ENCODE data around the gene CDKL1.

Gene CDKL1

GRCh38 chr14:50334211-50334610, 62.5 kb downstream of the CDKL1 start:
- ATAC-seq, result no peak
- no peak for TF ChIP-seq ESRRG (CRISPR knock-in tag; IDR thresholded peaks at IDR 0.05)
- TF ChIP-seq, protein P1, sequence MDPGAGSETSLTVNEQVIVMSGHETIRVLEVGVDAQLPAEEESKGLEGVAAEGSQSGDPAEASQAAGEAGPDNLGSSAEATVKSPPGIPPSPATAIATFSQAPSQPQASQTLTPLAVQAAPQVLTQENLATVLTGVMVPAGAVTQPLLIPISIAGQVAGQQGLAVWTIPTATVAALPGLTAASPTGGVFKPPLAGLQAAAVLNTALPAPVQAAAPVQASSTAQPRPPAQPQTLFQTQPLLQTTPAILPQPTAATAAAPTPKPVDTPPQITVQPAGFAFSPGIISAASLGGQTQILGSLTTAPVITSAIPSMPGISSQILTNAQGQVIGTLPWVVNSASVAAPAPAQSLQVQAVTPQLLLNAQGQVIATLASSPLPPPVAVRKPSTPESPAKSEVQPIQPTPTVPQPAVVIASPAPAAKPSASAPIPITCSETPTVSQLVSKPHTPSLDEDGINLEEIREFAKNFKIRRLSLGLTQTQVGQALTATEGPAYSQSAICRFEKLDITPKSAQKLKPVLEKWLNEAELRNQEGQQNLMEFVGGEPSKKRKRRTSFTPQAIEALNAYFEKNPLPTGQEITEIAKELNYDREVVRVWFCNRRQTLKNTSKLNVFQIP (CRISPR knock-in tag; IDR thresholded peaks at IDR 0.05; ENCODE audit: borderline replicate concordance, low read depth), result no peak
- no peak for TF ChIP-seq CSDC2 (CRISPR knock-in tag; IDR thresholded peaks at IDR 0.05)
- TF ChIP-seq ZNF565 (CRISPR knock-in tag; conservative IDR thresholded peaks at IDR 0.05; ENCODE audit: low read depth), result no peak
- no peak for TF ChIP-seq OSR1 (CRISPR knock-in tag; IDR thresholded peaks at IDR 0.05)
- TF ChIP-seq GLIS3 (CRISPR knock-in tag; IDR thresholded peaks at IDR 0.05), result no peak
- TF ChIP-seq ZNF70 (CRISPR knock-in tag; IDR thresholded peaks at IDR 0.05), result no peak
- TF ChIP-seq ZNF8 (CRISPR knock-in tag; IDR thresholded peaks at IDR 0.05), result no peak
- no peak for TF ChIP-seq PPARA (CRISPR knock-in tag; IDR thresholded peaks at IDR 0.05; ENCODE audit: borderline replicate concordance)
- TF ChIP-seq CREB5 (CRISPR knock-in tag; IDR thresholded peaks at IDR 0.05; ENCODE audit: low read depth), result no peak
- TF ChIP-seq BACH2 (CRISPR knock-in tag; IDR thresholded peaks at IDR 0.05; ENCODE audit: borderline replicate concordance), result no peak
- TF ChIP-seq TOX (CRISPR knock-in tag; IDR thresholded peaks at IDR 0.05; ENCODE audit: borderline replicate concordance), result no peak

DNA sequence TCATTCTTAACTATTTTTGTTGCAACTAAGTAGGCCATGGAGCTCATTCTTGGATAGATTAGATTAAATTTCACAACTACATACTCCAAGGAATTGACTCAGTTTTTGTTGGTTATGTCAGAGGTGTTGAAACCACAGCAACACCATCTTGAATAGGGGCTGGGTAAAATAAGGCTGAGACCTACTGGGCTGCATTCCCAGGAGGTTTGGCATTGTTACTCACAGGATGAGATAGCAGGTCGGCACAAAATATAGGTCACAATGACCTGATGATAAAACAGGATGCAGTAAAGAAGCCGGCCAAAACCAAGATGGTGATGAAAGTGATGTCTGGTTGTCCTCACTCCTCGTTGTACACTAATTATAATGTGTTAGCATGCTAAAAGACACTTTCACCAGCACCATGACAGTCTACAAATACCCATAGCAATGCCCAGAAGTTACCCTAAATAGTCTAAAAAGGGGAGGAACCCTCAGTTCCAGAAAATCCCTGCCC, 63.6 kb downstream of the CDKL1 start:
- no peak for TF ChIP-seq CREB5 (CRISPR knock-in tag; IDR thresholded peaks at IDR 0.05; ENCODE audit: low read depth)
- TF ChIP-seq ZFP3 (CRISPR knock-in tag; IDR thresholded peaks at IDR 0.05), result 0 out of 2 replicates have a peak, but pooled peaks have one; percentile 34
- TF ChIP-seq ISL1 (CRISPR knock-in tag; IDR thresholded peaks at IDR 0.05), result peak; percentile 51
- TF ChIP-seq GLIS3 (CRISPR knock-in tag; IDR thresholded peaks at IDR 0.05), result no peak
- no peak for TF ChIP-seq PATZ1 (CRISPR knock-in tag; IDR thresholded peaks at IDR 0.05; ENCODE audit: borderline replicate concordance)
- no peak for TF ChIP-seq CSDC2 (CRISPR knock-in tag; IDR thresholded peaks at IDR 0.05)

GRCh38 chr14:50331596-50331995, 65.1 kb downstream of the CDKL1 start:
- TF ChIP-seq ESRRG (CRISPR knock-in tag; IDR thresholded peaks at IDR 0.05) (no peak), ARNTL (CRISPR knock-in tag; IDR thresholded peaks at IDR 0.05; ENCODE audit: borderline replicate concordance, low read depth) (no peak), ZNF70 (CRISPR knock-in tag; IDR thresholded peaks at IDR 0.05) (no peak), ZFP3 (CRISPR knock-in tag; IDR thresholded peaks at IDR 0.05) (no peak)
- ATAC-seq, result no peak

More for the DNA sequence above, 63.6 kb downstream of the CDKL1 start:
- no peak for ATAC-seq

GRCh38 chr14:50321009-50321660, 75.5 kb downstream of the CDKL1 start:
- TF ChIP-seq ZFP3 (CRISPR knock-in tag; IDR thresholded peaks at IDR 0.05) (peak; percentile 52; the same call in 1 of the 2 replicates), ARNTL (CRISPR knock-in tag; IDR thresholded peaks at IDR 0.05; ENCODE audit: borderline replicate concordance, low read depth) (no peak), ISL1 (CRISPR knock-in tag; IDR thresholded peaks at IDR 0.05) (peak; percentile 36; the same call in 1 of the 2 replicates)
- ATAC-seq, result peak; percentile 98

DNA sequence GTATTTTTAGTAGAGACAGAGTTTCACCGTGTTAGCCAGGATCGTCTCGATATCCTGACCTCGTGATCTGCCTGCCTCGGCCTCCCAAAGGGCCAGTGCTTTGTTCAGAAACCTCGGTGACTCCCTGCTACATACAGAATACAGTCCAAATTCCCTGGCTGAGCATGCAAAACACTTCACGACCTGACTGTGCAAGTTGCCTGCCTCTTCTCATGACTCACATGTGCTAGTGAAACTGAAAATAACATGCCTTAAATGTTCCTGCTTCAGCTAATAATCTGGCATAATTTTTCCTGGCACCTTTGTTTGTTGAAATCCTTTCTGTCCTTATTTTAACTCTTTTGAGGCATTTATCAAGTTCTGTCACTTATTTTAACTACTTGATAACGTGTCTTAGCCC, 76.4 kb downstream of the CDKL1 start:
- peak; percentile 11; the same call in 2 of the 3 replicates for ATAC-seq
- no peak for TF ChIP-seq CREB5 (CRISPR knock-in tag; IDR thresholded peaks at IDR 0.05; ENCODE audit: low read depth)
- TF ChIP-seq RARB (CRISPR knock-in tag; IDR thresholded peaks at IDR 0.05), result no peak
- no peak for TF ChIP-seq CSDC2 (CRISPR knock-in tag; IDR thresholded peaks at IDR 0.05)
- TF ChIP-seq ZNF8 (CRISPR knock-in tag; IDR thresholded peaks at IDR 0.05), result no peak
- no peak for TF ChIP-seq ZFP30 (CRISPR knock-in tag; IDR thresholded peaks at IDR 0.05)

Data from SK-N-SH treated with all-trans-retinoic acid at 6 μM for 48 hours (cell line).